HG02588 (cell line): ENCODE data around the gene B4GALNT4.
"Not testable (repeated sequence)": the region's sequence is repeated elsewhere in the genome, so short reads cannot be mapped to it uniquely, and the experiment has no call there.

Experiments used
- ATAC-seq: cut with Tn5 transposase; IDR thresholded peaks from one replicate; pipeline ENCODE4 v1.9.1; 2021; ENCODE audit warnings: mild to moderate bottlenecking, moderate library complexity; ENCODE audit not compliant: unreplicated experiment

The B4GALNT4 gene

DNA sequence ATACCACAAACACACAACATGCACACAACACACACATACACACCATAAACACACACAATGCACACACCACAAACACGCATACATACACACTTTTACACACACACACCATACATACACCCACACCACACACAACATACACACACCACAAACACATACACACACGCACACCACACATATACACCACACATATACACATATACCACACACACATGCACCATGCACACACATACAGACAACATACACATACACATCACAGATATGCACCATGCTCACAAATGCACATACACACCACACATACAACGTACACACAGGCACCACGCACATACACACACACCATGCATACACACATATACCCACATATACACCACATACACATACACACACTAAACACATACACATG, 11.7 kb upstream of the B4GALNT4 start:
- no peak for ATAC-seq

DNA sequence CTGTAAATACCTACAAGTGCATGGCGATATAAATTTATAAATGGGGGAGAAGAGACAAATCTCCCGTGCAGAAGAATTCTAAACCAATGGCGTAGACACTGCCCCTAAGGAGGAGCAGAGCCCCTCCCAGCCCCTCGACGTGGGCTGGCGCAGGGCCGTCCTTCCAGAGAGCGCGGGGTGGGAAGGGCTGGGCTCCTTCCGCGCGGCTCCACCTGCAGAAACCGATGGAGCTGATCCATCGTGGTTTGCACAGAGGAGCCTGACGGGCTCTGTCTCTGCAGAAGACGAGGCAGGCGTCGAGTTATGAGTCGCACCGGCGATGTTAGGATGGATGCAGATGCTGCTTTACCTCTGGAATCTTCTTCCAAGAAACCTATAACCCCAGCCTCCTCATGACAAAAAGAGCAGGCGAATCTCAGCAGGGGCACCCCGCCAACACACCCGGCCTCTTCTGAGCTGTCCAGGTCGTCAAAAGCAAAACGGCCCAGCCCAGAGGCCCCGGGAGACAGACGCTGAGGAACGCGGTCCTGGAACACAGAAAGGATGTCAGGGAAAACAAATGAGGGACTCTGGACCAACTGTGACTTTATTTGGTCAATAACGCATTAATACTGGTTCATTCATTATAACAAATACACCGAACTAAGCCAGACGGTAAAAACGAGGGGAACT, 11.0 kb upstream of the B4GALNT4 start:
- no peak for ATAC-seq

DNA sequence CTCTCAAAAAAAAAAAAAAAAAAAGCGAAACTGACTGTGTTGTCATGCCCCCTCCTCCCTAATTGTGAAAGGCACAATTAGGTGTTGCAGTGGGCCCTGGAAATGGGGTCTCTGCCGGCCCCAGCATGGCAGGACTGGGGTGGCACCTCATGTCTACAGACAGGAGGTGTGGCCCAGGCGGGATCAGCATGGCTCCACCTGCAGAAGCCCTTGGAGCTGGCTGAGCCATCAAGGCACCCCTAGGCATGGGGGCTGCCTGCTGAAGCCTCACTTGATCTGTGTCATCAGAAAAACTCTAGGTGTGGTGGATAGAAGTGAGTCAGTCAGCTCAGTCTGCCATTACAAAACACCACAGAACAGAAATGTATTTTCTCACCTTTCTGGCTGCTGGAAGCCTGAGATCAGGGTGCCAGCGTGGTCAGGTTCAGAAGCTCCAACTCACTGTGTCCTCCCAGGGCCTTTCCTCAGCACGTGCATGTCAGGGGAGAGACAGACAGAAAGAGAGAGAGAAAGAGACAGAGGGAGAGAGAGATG, 10.1 kb upstream of the B4GALNT4 start:
- ATAC-seq, result no peak

DNA sequence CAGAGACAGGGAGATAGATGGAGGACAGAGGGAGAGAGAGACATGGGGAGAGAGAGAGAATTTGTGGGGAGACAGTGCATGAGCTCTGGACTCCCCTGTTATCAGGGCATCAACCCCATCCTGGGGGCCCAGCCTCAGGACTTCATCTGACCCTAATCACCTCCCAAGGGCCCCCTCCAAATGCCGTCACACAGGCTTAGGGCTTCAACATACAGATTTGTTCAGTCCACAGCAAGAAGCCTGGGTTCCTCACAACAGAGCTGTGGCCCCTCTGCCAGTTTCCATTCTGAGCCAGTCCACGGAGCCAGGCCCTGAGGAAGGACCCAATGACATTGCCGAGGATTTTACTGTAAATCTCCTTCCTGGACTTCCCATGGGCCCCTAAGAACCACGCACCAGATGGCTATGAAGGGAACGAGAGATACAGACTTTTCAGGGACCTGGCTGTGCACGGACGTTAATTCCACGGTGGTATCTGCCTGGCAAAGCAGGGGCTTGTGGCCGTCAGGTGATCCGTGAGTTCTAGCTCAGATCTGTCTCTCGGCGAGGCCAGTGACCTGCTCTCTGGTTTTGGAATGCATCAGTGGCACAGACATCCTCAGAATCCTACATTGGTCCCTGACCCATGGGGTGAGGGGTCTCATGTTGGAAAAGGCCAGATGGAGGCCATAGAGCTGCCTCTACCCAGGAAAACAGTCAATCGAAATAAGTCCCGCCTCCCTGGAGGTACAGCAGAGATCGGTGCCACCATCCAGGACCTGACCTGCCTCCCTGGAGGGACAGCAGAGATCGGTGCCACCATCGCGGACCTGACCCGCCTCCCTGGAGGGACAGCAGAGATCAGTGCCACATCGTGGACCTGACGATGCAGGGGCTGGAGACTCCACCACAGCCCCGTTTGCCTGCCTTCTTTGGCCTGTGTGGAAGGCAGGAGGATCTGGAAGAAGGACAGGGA, 8.7 kb upstream of the B4GALNT4 start:
- no peak for ATAC-seq

DNA sequence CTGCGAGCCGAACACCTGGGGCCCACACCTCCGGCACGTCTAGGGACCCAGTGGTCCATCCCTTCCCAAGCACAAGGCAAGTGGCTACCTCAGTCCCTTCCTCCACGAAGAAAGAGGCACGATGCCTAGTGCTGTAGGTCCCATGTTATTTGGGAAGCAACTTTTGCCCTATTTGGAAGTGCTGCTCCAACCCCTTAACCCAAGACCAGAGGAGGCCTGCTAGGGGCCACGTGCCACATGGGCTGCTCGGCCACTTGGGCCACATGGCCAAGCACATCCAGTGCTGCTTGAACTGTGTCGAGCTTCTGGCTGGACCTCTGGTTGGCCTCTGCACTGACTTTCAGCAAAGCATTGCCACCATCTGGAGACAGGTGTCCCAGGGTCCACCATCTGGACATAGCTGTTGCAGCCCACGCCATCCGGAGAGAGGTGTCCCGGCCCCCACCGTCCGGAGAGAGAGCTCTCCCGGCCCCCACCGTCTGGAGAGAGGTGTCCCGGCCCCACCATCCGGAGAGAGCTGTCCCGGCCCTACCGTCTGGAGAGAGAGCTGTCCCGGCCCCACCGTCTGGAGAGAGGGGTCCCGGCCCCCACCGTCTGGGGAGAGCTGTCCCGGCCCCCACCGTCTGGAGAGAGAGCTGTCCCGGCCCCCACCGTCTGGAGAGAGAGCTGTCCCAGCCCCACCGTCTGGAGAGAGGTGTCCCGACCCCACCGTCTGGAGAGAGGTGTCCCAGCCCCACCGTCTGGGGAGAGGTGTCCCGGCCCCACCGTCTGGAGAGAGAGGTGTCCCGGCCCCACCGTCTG, 6.5 kb upstream of the B4GALNT4 start:
- no peak for ATAC-seq

DNA sequence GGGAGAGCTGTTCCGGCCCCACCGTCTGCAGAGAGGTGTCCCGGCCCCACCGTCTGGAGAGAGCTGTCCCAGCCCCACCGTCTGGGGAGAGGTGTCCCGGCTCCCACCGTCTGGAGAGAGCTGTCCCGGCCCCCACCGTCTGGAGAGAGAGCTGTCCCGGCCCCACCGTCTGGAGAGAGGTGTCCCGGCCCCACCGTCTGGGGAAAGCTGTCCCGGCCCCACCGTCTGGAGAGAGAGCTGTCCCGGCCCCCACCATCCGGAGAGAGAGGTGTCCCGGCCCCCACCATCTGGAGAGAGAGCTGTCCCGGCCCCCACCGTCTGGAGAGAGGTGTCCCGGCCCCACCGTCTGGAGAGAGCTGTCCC, 5.9 kb upstream of the B4GALNT4 start:
- not testable (repeated sequence) for ATAC-seq

DNA sequence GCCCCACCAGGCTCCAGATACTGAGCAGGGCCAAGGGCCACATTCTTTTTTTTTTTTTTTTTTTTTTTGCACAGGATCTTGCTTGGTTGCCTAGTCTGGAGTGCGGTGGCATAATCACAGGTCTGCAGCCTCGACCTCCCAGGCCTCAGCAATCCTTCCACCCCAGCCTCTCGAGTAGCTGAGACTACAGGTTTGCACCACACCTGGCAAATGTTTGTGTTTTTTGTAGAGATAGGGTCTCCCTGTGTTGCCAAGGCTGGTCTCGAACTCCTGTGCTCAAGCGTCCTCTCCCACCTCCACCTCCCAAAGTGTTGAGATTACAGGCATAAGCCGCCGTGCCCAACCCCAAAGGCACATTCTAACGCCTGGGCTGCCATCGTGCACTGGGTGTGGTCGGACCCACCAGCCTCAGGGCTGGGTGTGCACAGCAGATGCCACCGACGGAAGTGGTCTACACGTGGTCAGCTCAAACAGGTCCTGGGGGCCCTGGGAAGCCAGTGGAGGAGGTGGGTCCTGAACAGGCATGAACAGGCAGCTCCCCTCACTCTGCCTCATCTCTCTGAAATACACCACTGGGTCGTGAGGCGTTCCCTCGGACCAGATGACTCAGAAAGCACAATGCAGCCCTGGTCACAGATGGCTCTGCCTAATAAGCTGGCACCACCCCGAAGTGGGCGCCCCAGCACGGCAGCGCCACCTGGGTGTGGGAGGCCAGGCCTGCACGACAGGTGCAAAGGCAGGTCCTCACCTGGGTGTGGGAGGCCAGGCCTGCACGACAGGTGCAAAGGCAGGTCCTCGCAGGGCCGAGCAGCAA, 5.1 kb upstream of the B4GALNT4 start:
- no peak for ATAC-seq

DNA sequence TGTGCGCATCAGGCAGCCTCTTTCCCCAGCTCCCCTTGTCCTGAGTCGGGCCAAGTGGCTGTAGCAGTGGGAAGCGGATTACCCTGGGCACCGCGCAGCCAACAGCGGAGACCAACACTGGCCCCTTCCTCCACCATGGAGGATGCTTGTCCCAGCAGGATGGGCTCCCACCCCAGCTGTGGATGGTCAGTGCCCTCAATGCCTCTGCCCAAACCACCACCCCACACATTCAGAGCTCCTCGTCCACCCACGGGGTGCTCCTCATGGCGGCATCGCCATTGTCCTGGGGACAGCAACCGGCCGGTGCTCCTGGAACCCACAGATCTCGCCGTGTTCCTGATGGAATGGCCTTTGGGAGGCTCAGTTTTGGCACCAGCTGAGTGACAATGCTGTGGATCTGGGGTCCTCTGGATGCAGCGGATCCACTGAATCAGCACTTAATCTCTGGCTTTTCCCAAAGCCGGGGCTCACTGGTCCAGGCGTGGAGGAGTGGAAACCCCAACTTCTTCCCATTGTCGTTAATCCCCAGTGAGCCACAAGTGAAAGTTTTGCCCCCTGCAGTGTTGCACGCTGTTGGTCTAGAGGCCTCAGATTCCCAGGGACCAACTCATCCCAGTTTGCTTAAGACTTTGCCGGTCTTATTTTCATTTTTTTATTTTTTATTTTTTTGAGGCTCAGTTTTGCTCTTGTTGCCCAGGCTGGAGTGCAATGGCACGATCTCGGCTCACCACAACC, 4.1 kb upstream of the B4GALNT4 start:
- no peak for ATAC-seq

DNA sequence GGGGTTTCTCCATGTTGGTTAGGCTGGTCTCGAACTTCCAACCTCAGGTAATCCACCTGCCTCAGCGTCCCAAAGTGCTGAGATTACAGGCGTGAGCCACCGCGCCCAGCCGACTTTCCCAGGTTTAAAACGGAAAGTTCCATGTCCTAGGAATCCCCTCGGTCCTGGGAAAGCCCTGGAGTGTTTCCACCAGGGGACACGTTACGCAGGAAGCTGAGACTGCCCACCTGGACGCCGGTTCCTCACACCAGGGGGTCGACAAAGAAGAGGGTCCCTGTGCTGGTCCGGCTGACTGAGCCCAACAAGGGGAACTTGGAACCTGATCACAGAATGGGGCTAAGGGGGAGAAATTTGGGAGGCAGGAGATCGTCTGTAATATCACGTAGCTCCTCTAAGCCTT, 3.5 kb upstream of the B4GALNT4 start:
- ATAC-seq, result no peak

DNA sequence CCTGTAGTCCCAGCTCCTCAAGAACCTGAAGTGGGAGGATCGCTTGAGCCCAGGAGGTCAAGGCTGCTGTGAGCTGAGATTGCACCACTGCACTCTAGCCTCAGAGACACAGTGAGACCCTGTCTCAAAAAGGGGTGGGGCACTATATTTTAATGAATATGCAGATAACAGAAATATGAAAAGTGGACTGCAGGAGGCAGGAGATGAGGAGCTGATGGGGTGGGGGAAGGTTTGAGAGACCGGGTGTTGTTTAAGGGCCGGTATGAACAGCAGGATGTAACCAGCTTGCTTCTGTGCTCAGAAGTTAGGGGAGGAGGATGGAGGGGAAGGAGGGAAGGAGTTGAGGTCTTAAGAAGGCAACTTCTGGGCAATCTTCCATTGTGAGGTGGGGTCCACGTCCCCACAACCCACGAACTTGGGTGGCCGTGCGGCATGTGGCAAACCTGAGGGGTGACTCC, 1.3 kb upstream of the B4GALNT4 start:
- ATAC-seq, result no peak

DNA sequence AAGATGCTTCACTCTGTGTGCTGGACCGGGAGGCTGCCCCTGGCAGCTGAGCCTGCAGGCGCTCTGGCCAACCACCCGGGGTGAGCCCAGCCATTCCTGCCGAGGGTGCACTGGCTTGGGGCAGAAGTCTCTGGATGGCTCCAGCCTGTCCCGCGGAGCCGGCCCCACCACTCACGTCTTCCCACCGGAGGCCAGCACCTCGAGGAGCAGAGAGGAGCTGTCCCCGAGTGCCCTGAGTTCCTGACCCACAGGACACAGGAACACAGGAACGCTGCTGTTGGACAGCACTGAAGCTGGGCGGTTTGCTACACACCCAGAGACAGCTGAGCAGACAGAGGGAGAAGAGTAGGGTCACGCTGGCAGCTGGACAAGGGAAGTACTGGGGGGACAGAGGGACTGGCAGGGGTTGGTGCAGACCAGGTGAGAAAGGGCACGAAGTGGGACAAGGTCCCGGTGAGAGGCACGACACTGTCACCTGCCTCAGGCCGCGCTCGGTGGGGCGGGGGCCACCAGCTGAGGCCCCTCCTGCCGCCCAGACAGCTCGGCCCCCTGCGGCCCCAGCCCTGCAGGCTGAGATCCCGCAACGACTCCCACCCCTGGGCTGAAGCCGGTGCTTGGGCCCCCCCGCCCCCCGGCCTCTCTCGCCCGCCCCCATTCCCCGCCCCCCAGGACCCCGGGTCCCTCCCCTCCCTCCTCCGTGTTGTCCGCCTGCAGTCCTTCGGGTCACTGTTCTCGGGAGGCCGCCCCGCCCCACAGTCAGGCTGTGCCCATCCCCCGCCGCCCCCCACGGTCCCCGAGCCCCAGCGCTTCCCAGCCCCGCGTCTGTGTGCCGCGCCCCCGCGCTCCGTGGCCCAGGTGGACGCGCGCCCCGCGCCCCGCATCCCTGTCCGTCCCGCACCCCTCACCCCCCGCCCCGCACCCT, 624 bp upstream of the B4GALNT4 start:
- ATAC-seq, result no peak

DNA sequence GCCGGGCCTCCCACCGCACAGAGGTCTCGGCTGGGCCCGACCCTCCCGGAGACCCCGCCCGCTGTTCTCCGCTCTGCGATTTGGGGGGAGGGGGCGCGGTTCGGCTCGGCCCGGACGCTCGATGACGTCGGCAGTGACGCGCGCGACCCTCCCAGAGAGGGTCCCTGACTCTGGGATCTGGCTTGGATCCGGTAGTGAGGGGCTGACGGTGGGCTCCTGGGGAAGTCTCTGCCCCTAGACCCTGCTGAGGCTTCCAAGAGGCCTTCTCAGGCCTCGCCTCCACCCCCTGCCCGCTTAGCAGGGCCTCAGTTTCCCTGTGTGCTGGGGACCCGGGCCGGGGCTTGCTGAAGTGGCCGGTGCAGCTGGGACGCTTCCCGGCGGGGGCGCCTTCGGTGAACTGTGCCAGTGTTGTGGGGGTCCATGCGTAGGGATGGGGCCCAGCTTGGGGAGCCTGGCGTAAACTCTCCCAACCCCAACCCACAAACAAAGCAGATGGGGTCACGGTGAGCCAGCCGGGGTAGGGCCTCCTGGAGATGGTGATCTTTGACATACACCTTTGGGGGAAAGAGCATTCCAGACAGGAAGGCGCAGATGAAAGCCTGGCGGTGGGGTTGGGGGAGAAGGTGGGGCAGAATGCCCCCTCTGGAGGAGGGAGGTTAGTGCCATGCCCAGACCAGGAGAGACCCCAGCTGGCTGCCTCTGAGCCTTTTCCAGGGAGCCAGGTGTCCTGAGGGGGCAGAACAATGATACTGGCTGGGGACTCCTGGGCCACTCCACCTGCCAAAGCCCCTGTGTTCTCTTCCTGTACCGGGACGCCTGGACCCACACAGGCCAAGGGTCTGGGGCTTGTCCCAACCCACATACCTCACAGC, 1.0 kb downstream of the B4GALNT4 start:
- ATAC-seq, result no peak

DNA sequence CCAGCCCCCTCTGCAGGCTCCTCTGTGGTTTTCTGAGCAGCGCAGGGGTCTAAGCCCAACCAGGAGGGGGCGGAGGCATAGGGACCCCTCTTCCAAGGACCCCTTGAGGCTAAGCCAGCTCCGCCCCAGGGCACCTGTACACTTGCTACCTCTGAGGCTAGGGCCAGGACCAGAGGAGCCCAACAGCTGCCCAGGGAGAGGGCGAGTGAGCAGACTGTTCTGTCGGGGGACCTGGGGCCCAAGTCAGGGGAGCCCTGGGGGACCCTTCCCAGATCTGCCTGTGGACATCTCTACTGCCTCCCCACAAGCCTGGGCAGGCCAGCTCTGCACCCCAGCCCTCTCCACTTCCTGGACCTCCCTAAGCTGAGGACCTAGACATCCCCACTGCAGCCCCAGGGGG, 1.8 kb downstream of the B4GALNT4 start:
- ATAC-seq, result no peak

DNA sequence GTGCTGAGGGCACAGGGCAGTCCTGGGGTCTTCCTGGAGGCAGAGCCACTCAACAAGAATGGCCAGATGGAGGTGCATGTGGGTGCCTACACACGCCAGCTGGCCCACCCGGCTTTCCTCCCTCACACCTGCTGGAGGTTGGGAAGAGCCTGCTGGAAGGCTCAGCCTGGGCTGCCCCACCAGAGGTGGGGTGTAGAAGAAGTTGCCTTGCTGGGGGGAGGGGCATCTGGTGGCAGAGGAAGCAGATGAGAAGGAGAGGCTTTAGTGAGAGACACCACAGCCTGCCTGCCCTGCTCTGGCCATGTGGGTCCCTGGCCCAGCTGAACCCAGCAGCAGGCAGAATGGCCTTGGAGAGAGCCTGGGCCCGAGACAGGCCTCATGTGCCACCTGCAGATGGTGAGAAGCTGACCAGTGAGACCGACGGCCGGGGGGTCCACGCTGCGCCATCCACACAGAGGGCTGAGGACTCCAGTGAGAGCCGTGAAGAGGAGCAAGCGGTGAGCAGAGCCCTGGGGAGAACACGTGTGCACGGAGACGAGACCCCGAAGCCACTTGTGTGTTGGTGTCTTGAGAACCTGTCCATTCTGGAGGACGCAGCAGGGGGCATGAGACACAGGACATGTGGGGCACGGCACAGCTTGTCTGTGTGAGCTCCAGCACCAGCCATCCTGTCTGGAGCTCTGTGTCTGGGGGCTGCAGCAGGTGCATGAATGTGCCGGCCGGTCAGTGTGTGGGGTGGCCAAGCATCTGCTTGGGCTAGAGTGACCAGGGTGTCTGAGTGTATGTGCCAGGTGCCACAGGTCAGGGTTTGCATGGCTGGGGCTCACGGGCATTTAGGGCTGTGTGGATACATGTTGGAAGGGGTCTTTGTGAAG, 2.7 kb downstream of the B4GALNT4 start:
- ATAC-seq, result no peak

DNA sequence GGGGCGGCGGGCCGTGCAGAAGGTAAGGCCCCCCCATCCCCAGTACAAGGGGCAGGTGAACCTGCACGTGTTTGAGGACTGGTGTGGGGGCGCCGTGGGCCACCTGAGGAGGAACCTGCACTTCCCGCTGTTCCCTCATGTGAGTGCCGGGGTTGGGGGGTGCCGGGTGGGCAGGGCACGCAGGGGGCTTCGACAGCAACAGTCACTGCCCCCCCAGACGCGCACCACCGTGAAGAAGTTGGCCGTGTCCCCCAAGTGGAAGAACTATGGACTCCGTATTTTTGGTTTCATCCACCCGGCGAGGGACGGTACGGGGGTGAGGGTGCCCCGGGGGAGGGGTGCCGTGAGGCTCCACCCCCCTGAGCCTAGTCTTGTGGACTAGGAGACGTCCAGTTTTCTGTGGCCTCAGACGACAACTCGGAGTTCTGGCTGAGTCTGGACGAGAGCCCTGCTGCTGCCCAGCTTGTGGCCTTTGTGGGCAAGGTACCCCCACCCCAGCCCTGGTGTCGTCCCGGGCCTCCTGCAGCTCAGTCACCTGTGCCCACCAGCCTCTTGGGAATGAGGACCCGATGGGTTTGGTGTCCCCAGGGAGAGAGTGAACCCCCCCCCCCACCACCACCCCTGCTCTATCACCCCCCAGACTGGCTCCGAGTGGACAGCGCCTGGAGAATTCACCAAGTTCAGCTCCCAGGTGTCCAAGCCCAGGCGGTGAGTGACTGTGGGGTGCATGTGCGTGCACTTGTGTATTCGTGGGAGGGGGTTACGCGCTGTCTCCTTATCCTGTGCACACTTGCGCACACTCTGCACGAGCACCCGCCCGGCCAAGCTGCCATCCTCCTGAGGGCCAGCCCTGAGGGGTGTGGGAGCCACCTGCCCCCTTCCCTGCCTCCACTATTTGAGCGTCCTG, 3.8 kb downstream of the B4GALNT4 start:
- ATAC-seq, result no peak
